Brain pericyte (primary cell): ENCODE data around the gene GTF3C6.
"Not testable (repeated sequence)": the region's sequence is repeated elsewhere in the genome, so short reads cannot be mapped to it uniquely, and the experiment has no call there.

Experiments used
- DNase-seq: peaks from one replicate; pipeline ENCODE4 v3.0.0-alpha.2; 2012; ENCODE audit warnings: low read depth, low spot score

GTF3C6 gene

GRCh38 chr6:110958329-110959192 lies at the start of gene GTF3C6:
Gene GTF3C6, plus strand, starts transcription at chr6:110958706. Its CDS starts 64 bp downstream, at chr6:110958770.
- peak; percentile 70 for DNase-seq

- DNase-seq = no peak
Measured at GRCh38 chr6:110930781-110931180, 27.7 kb upstream of the GTF3C6 start.

- no peak for DNase-seq
Measured at GRCh38 chr6:110933912-110934311, 24.6 kb upstream of the GTF3C6 start.

GRCh38 chr6:110934381-110934898 lies 24.1 kb upstream of the GTF3C6 start:
- no peak for DNase-seq

- DNase-seq = no peak
Measured at GRCh38 chr6:110935171-110935570, 23.3 kb upstream of the GTF3C6 start.

- no peak for DNase-seq
Measured at GRCh38 chr6:110938171-110938570, 20.3 kb upstream of the GTF3C6 start.

- DNase-seq = no peak
Measured at GRCh38 chr6:110939429-110940200, 18.9 kb upstream of the GTF3C6 start.

- DNase-seq = no peak
Measured at GRCh38 chr6:110944681-110945151, 13.8 kb upstream of the GTF3C6 start.

- no peak for DNase-seq
Measured at GRCh38 chr6:110946498-110946897, 12.0 kb upstream of the GTF3C6 start.

GRCh38 chr6:110949679-110950285 lies 8.7 kb upstream of the GTF3C6 start:
- no peak for DNase-seq

GRCh38 chr6:110950440-110950839 lies 8.1 kb upstream of the GTF3C6 start:
- DNase-seq = no peak

- no peak for DNase-seq
Measured at GRCh38 chr6:110951008-110951407, 7.5 kb upstream of the GTF3C6 start.

- no peak for DNase-seq
Measured at GRCh38 chr6:110951986-110952794, 6.3 kb upstream of the GTF3C6 start.

- no peak for DNase-seq
Measured at GRCh38 chr6:110953633-110954303, 4.7 kb upstream of the GTF3C6 start.

- no peak for DNase-seq
Measured at GRCh38 chr6:110960014-110960390, 1.5 kb downstream of the GTF3C6 start.

GRCh38 chr6:110962636-110963035 lies 4.1 kb downstream of the GTF3C6 start:
- DNase-seq = not testable (repeated sequence)

- DNase-seq = no peak
Measured at GRCh38 chr6:110965629-110966229, 7.2 kb downstream of the GTF3C6 start.

GRCh38 chr6:110968661-110969060 lies 10.2 kb downstream of the GTF3C6 start:
- DNase-seq = not testable (repeated sequence)

GRCh38 chr6:110971468-110971867 lies 13.0 kb downstream of the GTF3C6 start:
- no peak for DNase-seq

GRCh38 chr6:110976575-110976974 lies 18.1 kb downstream of the GTF3C6 start:
- DNase-seq = no peak
